Stimulated activated naive CD4-positive, alpha-beta T cell treated with Interleukin-2 at 50 U/mL for 16 hours (primary cell): ENCODE results near the gene ALLC.

Source experiments
- DNase-seq: peaks from one replicate; lab custom pipeline; 2025; lab: John Stamatoyannopoulos, UW

Gene ALLC

DNA sequence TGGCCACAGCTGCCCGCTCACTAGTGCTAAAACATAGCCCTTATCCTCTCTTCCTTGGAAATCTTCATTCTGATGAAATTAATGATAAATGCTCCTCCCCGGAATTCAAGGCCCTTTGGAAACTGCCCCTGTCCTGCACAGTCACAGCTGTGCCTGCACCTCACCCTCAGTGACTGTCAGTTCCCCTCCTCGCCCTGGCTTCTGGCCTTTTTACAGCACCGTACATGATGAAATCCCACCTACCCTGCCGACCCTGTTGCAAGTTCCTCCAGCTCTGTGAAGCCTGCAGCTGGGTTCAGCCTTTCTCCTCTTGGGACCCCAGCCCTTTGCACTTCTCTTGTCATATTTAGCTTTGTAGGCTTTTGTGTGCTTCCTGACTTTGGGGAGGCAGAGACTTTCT, 93.8 kb downstream of the ALLC start:
- no peak for DNase-seq
